ENCODE measurements around the gene SGMS2.

The SGMS2 gene

DNA sequence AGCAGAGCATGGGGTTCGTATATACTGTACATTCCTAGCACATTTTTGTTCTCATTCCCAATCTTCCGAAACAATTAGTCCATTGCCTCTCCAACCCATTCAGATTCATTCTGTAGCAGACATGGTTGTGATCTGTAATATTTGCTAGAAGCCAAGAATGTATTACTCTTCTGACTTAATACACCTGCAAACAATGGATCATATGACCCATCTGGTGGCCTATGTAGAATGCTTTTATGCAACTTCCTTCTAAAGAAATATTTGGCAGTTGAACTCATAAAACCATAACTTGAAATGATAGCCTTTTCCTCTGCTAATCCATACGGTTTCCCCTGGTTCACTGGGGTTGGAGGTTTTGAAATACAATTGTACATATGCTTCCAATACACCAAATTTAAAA, 32.8 kb upstream of the SGMS2 start:
- Histone ChIP-seq H2AFZ (ENCODE audit: low read depth, low read length) (no peak overlapping the region), H2AK5ac (ENCODE audit: low read length, severe bottlenecking) (no peak overlapping the region), H3K4me1 (ENCODE audit: control insufficient read depth, insufficient read depth, low read depth, low read length) (no peaks in the 10 kb centered on the region), H3K4me3 (ENCODE audit: insufficient read depth in 1 of 2, low read depth in 1 of 2, low read length in 2 of 2) (no peak overlapping the region), H2BK120ac (ENCODE audit: low read depth, low read length) (no peak overlapping the region), H2BK5ac (ENCODE audit: low read depth, low read length, poor library complexity, severe bottlenecking) (no peak overlapping the region), H3K18ac (ENCODE audit: low read depth in 1 of 2, low read length in 2 of 2) (no peak overlapping the region), H3K9me3 (ENCODE audit: control insufficient read depth, low read length) (peaks cover 4% of the 10 kb centered on the region), H3K36me3 (ENCODE audit: control insufficient read depth in 1 of 2, insufficient read depth in 2 of 2, low read depth in 1 of 2, low read length in 2 of 2) (no peaks in the 10 kb centered on the region), H3K9ac (ENCODE audit: low read length) (no peak overlapping the region), H3K14ac (ENCODE audit: low read length in 2 of 2) (no peak overlapping the region), H3K27me3 (ENCODE audit: control insufficient read depth in 1 of 2, insufficient read depth in 1 of 2, low read length in 2 of 2) (no peaks in the 10 kb centered on the region), H3K4ac (ENCODE audit: low read depth in 1 of 2, low read length in 2 of 2) (no peak overlapping the region), H3K27ac (ENCODE audit: low read length, poor library complexity, severe bottlenecking) (no peak overlapping the region), H3K4me2 (ENCODE audit: low read length, poor library complexity, severe bottlenecking) (no peak overlapping the region), H4K91ac (ENCODE audit: low read length) (no peak overlapping the region), H3K23ac (ENCODE audit: low read length in 2 of 2) (no peak overlapping the region), H3K79me1 (replicated peaks; ENCODE audit: low read length, poor library complexity, severe bottlenecking) (no peaks in the 10 kb centered on the region), H2BK12ac (ENCODE audit: low read length in 2 of 2) (no peak overlapping the region), H2BK15ac (ENCODE audit: low read depth, poor library complexity, severe bottlenecking) (no peak overlapping the region), H4K8ac (ENCODE audit: low read length) (no peak overlapping the region)
- WGBS: 100% methylated on average over 1 of the region's 3 CpGs
- no peak for DNase-seq

DNA sequence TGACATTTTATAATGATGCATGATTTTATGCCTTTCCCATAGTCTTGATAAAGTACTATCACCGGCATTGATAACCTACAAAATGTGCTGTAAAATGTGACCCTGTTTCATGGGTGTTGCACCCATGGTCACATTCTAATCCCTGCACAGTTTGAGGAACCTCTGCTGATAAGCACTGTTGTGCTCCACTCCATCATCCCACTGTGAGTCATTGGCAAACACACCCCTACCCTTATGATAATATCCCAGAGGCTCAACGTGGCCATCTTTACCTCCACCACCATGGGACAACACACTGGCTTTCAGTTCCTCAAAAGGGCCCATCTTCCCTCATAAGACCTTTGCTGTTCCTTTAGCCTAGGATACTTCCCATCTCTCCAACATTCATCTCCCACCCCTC, 32.0 kb upstream of the SGMS2 start:
- H3K4me1 ChIP-seq (ENCODE audit: control insufficient read depth, insufficient read depth, low read depth, low read length): no peaks in the 10 kb centered on the region
- no peak overlapping the region for H4K91ac ChIP-seq (ENCODE audit: low read length)
- H3K4ac ChIP-seq (ENCODE audit: low read depth in 1 of 2, low read length in 2 of 2): no peak overlapping the region
- no peak overlapping the region for H2BK120ac ChIP-seq (ENCODE audit: low read depth, low read length)
- H2BK15ac ChIP-seq (ENCODE audit: low read depth, poor library complexity, severe bottlenecking): no peak overlapping the region
- 73% methylated on average over 2 of the region's 2 CpGs for WGBS
- H3K79me1 ChIP-seq (replicated peaks; ENCODE audit: low read length, poor library complexity, severe bottlenecking): no peaks in the 10 kb centered on the region
- no peak overlapping the region for H2AK5ac ChIP-seq (ENCODE audit: low read length, severe bottlenecking)
- no peak overlapping the region for H2BK5ac ChIP-seq (ENCODE audit: low read depth, low read length, poor library complexity, severe bottlenecking)
- H4K8ac ChIP-seq (ENCODE audit: low read length): peak overlapping the region; percentile 15
- peaks cover 4% of the 10 kb centered on the region for H3K9me3 ChIP-seq (ENCODE audit: control insufficient read depth, low read length)
- no peaks in the 10 kb centered on the region for H3K36me3 ChIP-seq (ENCODE audit: control insufficient read depth in 1 of 2, insufficient read depth in 2 of 2, low read depth in 1 of 2, low read length in 2 of 2)
- no peak overlapping the region for H3K23ac ChIP-seq (ENCODE audit: low read length in 2 of 2)
- no peak overlapping the region for H3K18ac ChIP-seq (ENCODE audit: low read depth in 1 of 2, low read length in 2 of 2)
- no peak overlapping the region for H3K14ac ChIP-seq (ENCODE audit: low read length in 2 of 2)
- no peak overlapping the region for H2AFZ ChIP-seq (ENCODE audit: low read depth, low read length)
- H2BK12ac ChIP-seq (ENCODE audit: low read length in 2 of 2): no peak overlapping the region
- no peak overlapping the region for H3K9ac ChIP-seq (ENCODE audit: low read length)
- H3K27ac ChIP-seq (ENCODE audit: low read length, poor library complexity, severe bottlenecking): no peak overlapping the region
- no peak overlapping the region for H3K4me3 ChIP-seq (ENCODE audit: insufficient read depth in 1 of 2, low read depth in 1 of 2, low read length in 2 of 2)
- no peak for DNase-seq
- no peak overlapping the region for H3K4me2 ChIP-seq (ENCODE audit: low read length, poor library complexity, severe bottlenecking)
- no peaks in the 10 kb centered on the region for H3K27me3 ChIP-seq (ENCODE audit: control insufficient read depth in 1 of 2, insufficient read depth in 1 of 2, low read length in 2 of 2)

DNA sequence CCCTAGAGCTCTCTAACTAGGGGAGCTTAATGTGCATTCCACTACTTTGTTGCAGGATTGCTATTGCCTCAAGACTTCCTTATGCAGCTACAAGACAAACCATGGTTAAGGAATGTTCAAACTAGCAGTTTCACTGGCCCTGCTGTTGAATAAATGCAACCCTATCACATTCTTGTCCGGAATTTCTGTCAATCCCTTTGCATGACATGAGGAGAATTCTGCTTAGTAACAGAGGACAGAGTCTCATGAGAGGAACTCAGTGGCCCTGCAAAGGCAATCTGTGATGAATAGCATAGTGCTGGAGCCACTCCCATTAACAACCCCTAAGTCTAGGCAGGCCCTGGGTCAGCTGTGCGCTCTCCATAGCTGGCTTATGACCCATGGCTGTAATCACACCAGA, 30.7 kb upstream of the SGMS2 start:
- 25% methylated on average over 1 of the region's 2 CpGs for WGBS
- Histone ChIP-seq H4K91ac (ENCODE audit: low read length) (no peak overlapping the region), H3K79me1 (replicated peaks; ENCODE audit: low read length, poor library complexity, severe bottlenecking) (no peaks in the 10 kb centered on the region), H3K27ac (ENCODE audit: low read length, poor library complexity, severe bottlenecking) (no peak overlapping the region), H2AFZ (ENCODE audit: low read depth, low read length) (no peak overlapping the region), H3K4me3 (ENCODE audit: insufficient read depth in 1 of 2, low read depth in 1 of 2, low read length in 2 of 2) (no peak overlapping the region), H4K8ac (ENCODE audit: low read length) (no peak overlapping the region), H3K27me3 (ENCODE audit: control insufficient read depth in 1 of 2, insufficient read depth in 1 of 2, low read length in 2 of 2) (no peaks in the 10 kb centered on the region), H3K23ac (ENCODE audit: low read length in 2 of 2) (no peak overlapping the region), H3K14ac (ENCODE audit: low read length in 2 of 2) (no peak overlapping the region), H2BK12ac (ENCODE audit: low read length in 2 of 2) (no peak overlapping the region), H2BK15ac (ENCODE audit: low read depth, poor library complexity, severe bottlenecking) (no peak overlapping the region), H3K4me2 (ENCODE audit: low read length, poor library complexity, severe bottlenecking) (no peak overlapping the region), H3K9me3 (ENCODE audit: control insufficient read depth, low read length) (no peaks in the 10 kb centered on the region), H2BK5ac (ENCODE audit: low read depth, low read length, poor library complexity, severe bottlenecking) (no peak overlapping the region), H3K4me1 (ENCODE audit: control insufficient read depth, insufficient read depth, low read depth, low read length) (no peaks in the 10 kb centered on the region), H3K4ac (ENCODE audit: low read depth in 1 of 2, low read length in 2 of 2) (no peak overlapping the region), H2AK5ac (ENCODE audit: low read length, severe bottlenecking) (no peak overlapping the region), H3K18ac (ENCODE audit: low read depth in 1 of 2, low read length in 2 of 2) (no peak overlapping the region), H3K36me3 (ENCODE audit: control insufficient read depth in 1 of 2, insufficient read depth in 2 of 2, low read depth in 1 of 2, low read length in 2 of 2) (no peaks in the 10 kb centered on the region), H3K9ac (ENCODE audit: low read length) (no peak overlapping the region), H2BK120ac (ENCODE audit: low read depth, low read length) (no peak overlapping the region)
- peak; percentile 12 for DNase-seq

DNA sequence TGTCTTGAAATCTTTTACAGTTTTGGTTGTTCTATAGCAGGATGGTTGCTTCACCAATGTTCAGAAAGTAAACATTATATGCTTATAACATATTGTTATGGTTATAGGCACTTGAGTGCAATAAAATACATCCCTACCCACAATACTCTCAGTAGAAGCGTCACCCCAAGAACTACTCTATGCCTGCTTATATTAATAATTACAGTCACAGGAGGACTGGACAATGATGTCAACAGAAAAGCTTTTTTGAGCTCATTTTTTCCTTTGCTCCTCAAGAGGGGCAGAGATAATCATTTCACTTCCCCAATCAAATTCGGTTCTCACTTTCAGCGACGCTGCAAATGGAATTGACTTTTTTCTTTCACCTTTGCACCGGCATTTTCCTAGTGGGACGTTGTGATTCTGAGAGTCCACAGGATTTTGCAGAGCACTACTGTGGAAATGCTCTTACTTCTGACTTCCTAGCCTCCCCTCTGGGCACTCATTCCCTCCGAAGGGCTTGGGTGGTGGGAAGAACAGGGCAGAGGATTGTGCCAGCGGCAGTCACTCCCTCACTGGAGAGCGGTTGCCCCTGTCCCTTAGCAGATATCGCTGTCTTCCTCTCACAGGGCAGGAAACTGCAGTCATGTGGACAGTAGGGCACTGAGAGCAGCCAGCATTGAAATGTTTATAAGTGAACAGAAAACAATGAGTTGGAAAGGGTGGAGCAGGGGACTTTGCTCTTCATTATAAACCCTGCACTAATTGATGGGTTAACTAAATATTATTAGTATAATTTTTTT, 24.9 kb upstream of the SGMS2 start:
- Histone ChIP-seq H2AK5ac (ENCODE audit: low read length, severe bottlenecking) (no peak overlapping the region), H3K4ac (ENCODE audit: low read depth in 1 of 2, low read length in 2 of 2) (no peak overlapping the region), H2AFZ (ENCODE audit: low read depth, low read length) (no peak overlapping the region), H3K4me1 (ENCODE audit: control insufficient read depth, insufficient read depth, low read depth, low read length) (no peaks in the 10 kb centered on the region), H2BK12ac (ENCODE audit: low read length in 2 of 2) (no peak overlapping the region), H3K18ac (ENCODE audit: low read depth in 1 of 2, low read length in 2 of 2) (no peak overlapping the region), H3K23ac (ENCODE audit: low read length in 2 of 2) (no peak overlapping the region), H4K8ac (ENCODE audit: low read length) (no peak overlapping the region), H3K36me3 (ENCODE audit: control insufficient read depth in 1 of 2, insufficient read depth in 2 of 2, low read depth in 1 of 2, low read length in 2 of 2) (no peaks in the 10 kb centered on the region), H3K79me1 (replicated peaks; ENCODE audit: low read length, poor library complexity, severe bottlenecking) (no peaks in the 10 kb centered on the region), H3K27ac (ENCODE audit: low read length, poor library complexity, severe bottlenecking) (no peak overlapping the region), H3K14ac (ENCODE audit: low read length in 2 of 2) (no peak overlapping the region), H3K9ac (ENCODE audit: low read length) (no peak overlapping the region), H3K9me3 (ENCODE audit: control insufficient read depth, low read length) (no peaks in the 10 kb centered on the region), H4K91ac (ENCODE audit: low read length) (no peak overlapping the region), H2BK120ac (ENCODE audit: low read depth, low read length) (no peak overlapping the region), H2BK15ac (ENCODE audit: low read depth, poor library complexity, severe bottlenecking) (no peak overlapping the region), H2BK5ac (ENCODE audit: low read depth, low read length, poor library complexity, severe bottlenecking) (no peak overlapping the region), H3K4me3 (ENCODE audit: insufficient read depth in 1 of 2, low read depth in 1 of 2, low read length in 2 of 2) (no peak overlapping the region), H3K4me2 (ENCODE audit: low read length, poor library complexity, severe bottlenecking) (no peak overlapping the region), H3K27me3 (ENCODE audit: control insufficient read depth in 1 of 2, insufficient read depth in 1 of 2, low read length in 2 of 2) (no peaks in the 10 kb centered on the region)
- WGBS: 89% methylated on average over 8 of the region's 10 CpGs
- no peak for DNase-seq
